ENCODE results near the gene PRDX3. TPM values are rescaled to one million over a fixed set of nuclear protein-coding genes. Genes with fewer than 3 reads are reported as not detected.
"Not testable (repeated sequence)": the region's sequence is repeated elsewhere in the genome, so short reads cannot be mapped to it uniquely, and the experiment has no call there.

The PRDX3 gene
- total RNA-seq, 2 experiments from 2014 or later = 215 to 216 TPM

- no peak for DNase-seq
- Mint-ChIP-seq H3K4me3 (no peak overlapping the region), H3K4me1 (ENCODE audit: low read depth) (no peaks in the 10 kb centered on the region), H3K27ac (no peak overlapping the region), H3K9me3 (no peaks in the 10 kb centered on the region), H3K36me3 (ENCODE audit: low read depth) (peaks cover 44% of the 10 kb centered on the region), H3K27me3 (ENCODE audit: low read depth) (no peaks in the 10 kb centered on the region)
- CTCF ChIA-PET = no interaction called here
- intact Hi-C loops (cut with micrococcal nuclease) = no loop called here
Measured at GRCh38 chr10:119153661-119154060, 25.0 kb downstream of the PRDX3 start.

- H3K27me3 Mint-ChIP-seq (ENCODE audit: low read depth) = no peaks in the 10 kb centered on the region
- no peak overlapping the region for H3K4me3 Mint-ChIP-seq
- peaks cover 43% of the 10 kb centered on the region for H3K36me3 Mint-ChIP-seq (ENCODE audit: low read depth)
- DNase-seq = no peak
- H3K27ac Mint-ChIP-seq = no peak overlapping the region
- intact Hi-C loops (cut with micrococcal nuclease) = no loop called here
- H3K4me1 Mint-ChIP-seq (ENCODE audit: low read depth) = no peaks in the 10 kb centered on the region
- no peaks in the 10 kb centered on the region for H3K9me3 Mint-ChIP-seq
- CTCF ChIA-PET = no interaction called here
Measured at GRCh38 chr10:119153041-119153440, 25.6 kb downstream of the PRDX3 start.

GRCh38 chr10:119151601-119152000, 27.0 kb downstream of the PRDX3 start:
- intact Hi-C loops (cut with micrococcal nuclease); H3K27ac Mint-ChIP-seq; H3K27me3 Mint-ChIP-seq (ENCODE audit: low read depth); H3K4me3 Mint-ChIP-seq; H3K4me1 Mint-ChIP-seq (ENCODE audit: low read depth); DNase-seq; H3K9me3 Mint-ChIP-seq: not testable (repeated sequence)
- H3K36me3 Mint-ChIP-seq (ENCODE audit: low read depth) = peaks cover 35% of the 10 kb centered on the region
- CTCF ChIA-PET = interaction anchor here (0.7 kb wide), 1 partner anchor 742 kb away, joined by 3 read pairs; no protein-coding TSS in a partner anchor

- Mint-ChIP-seq H3K9me3 (no peaks in the 10 kb centered on the region), H3K36me3 (ENCODE audit: low read depth) (peaks cover 27% of the 10 kb centered on the region), H3K4me3 (no peak overlapping the region), H3K27me3 (ENCODE audit: low read depth) (no peaks in the 10 kb centered on the region), H3K27ac (peak overlapping the region; percentile 61), H3K4me1 (ENCODE audit: low read depth) (no peaks in the 10 kb centered on the region)
- intact Hi-C loops (cut with micrococcal nuclease) = no loop called here
- DNase-seq = no peak
- CTCF ChIA-PET = interaction anchor here (0.6 kb wide), 1 partner anchor 82 kb away, joined by 5 read pairs; no protein-coding TSS in a partner anchor
Measured at GRCh38 chr10:119149729-119150128, 28.9 kb downstream of the PRDX3 start.

- no peaks in the 10 kb centered on the region for H3K4me1 Mint-ChIP-seq (ENCODE audit: low read depth)
- CTCF ChIA-PET = interaction anchor here (0.6 to 0.7 kb wide), 2 partner anchors 81 to 338 kb away, joined by 3 to 5 read pairs; no protein-coding TSS in a partner anchor
- H3K36me3 Mint-ChIP-seq (ENCODE audit: low read depth) = peaks cover 22% of the 10 kb centered on the region
- no peak overlapping the region for H3K4me3 Mint-ChIP-seq
- intact Hi-C loops (cut with micrococcal nuclease) = no loop called here
- no peaks in the 10 kb centered on the region for H3K9me3 Mint-ChIP-seq
- no peak overlapping the region for H3K27ac Mint-ChIP-seq
- no peak for DNase-seq
- H3K27me3 Mint-ChIP-seq (ENCODE audit: low read depth) = no peaks in the 10 kb centered on the region
Measured at GRCh38 chr10:119149157-119149556, 29.5 kb downstream of the PRDX3 start.

- intact Hi-C loops (cut with micrococcal nuclease) = no loop called here
- DNase-seq = no peak
- H3K4me1 Mint-ChIP-seq (ENCODE audit: low read depth) = peaks cover 2% of the 10 kb centered on the region
- CTCF ChIA-PET = interaction anchor here (1.8 kb wide), 1 partner anchor 20 kb away, joined by 8 read pairs; no protein-coding TSS in a partner anchor
- H3K4me3 Mint-ChIP-seq = no peak overlapping the region
- H3K9me3 Mint-ChIP-seq = no peaks in the 10 kb centered on the region
- H3K27me3 Mint-ChIP-seq (ENCODE audit: low read depth) = no peaks in the 10 kb centered on the region
- no peak overlapping the region for H3K27ac Mint-ChIP-seq
- H3K36me3 Mint-ChIP-seq (ENCODE audit: low read depth) = peaks cover 21% of the 10 kb centered on the region
Measured at GRCh38 chr10:119143657-119144056, 35.0 kb downstream of the PRDX3 start.

GRCh38 chr10:119140603-119141245, 37.9 kb downstream of the PRDX3 start:
- no peak for DNase-seq
- no peaks in the 10 kb centered on the region for H3K9me3 Mint-ChIP-seq
- no peak overlapping the region for H3K27ac Mint-ChIP-seq
- no peaks in the 10 kb centered on the region for H3K27me3 Mint-ChIP-seq (ENCODE audit: low read depth)
- H3K4me1 Mint-ChIP-seq (ENCODE audit: low read depth) = peaks cover 6% of the 10 kb centered on the region
- H3K36me3 Mint-ChIP-seq (ENCODE audit: low read depth) = peaks cover 21% of the 10 kb centered on the region
- intact Hi-C loops (cut with micrococcal nuclease) = no loop called here
- no peak overlapping the region for H3K4me3 Mint-ChIP-seq
- CTCF ChIA-PET = interaction anchor here (0.9 to 1.1 kb wide), 2 partner anchors 36 to 308 kb away, joined by 3 read pairs; no protein-coding TSS in a partner anchor

- CTCF ChIA-PET = interaction anchor here (0.7 to 1.6 kb wide), 4 partner anchors 60 to 309 kb away, joined by 3 to 5 read pairs (median 4); no protein-coding TSS in a partner anchor
- Mint-ChIP-seq H3K9me3 (no peaks in the 10 kb centered on the region), H3K27me3 (ENCODE audit: low read depth) (no peaks in the 10 kb centered on the region), H3K36me3 (ENCODE audit: low read depth) (peaks cover 23% of the 10 kb centered on the region), H3K27ac (peak overlapping the region; percentile 42), H3K4me1 (ENCODE audit: low read depth) (peaks cover 11% of the 10 kb centered on the region), H3K4me3 (no peak overlapping the region)
- DNase-seq = peak; percentile 73
- intact Hi-C loops (cut with micrococcal nuclease) = loop anchor here (1.0 kb wide), 1 partner anchor 59 kb away; no protein-coding TSS in a partner anchor
Measured at GRCh38 chr10:119139464-119140067, 39.0 kb downstream of the PRDX3 start.

- CTCF ChIA-PET = interaction anchor here (0.6 to 1.7 kb wide), 5 partner anchors 35 to 311 kb away, joined by 3 to 5 read pairs (median 4); partner anchors contain the start of gene DENND10
- peaks cover 16% of the 10 kb centered on the region for H3K4me1 Mint-ChIP-seq (ENCODE audit: low read depth)
Measured at GRCh38 chr10:119138346-119139306, 40.0 kb downstream of the PRDX3 start.

GRCh38 chr10:119137878-119138277, 40.7 kb downstream of the PRDX3 start:
- CTCF ChIA-PET = interaction anchor here (1.7 kb wide), 1 partner anchor 34 kb away, joined by 4 read pairs; the partner anchor contains the start of gene DENND10
- intact Hi-C loops (cut with micrococcal nuclease); H3K27me3 Mint-ChIP-seq (ENCODE audit: low read depth); H3K9me3 Mint-ChIP-seq; DNase-seq; H3K4me3 Mint-ChIP-seq: not testable (repeated sequence)
- H3K27ac Mint-ChIP-seq = peak overlapping the region; percentile 30
- H3K36me3 Mint-ChIP-seq (ENCODE audit: low read depth) = peaks cover 26% of the 10 kb centered on the region
- peaks cover 22% of the 10 kb centered on the region for H3K4me1 Mint-ChIP-seq (ENCODE audit: low read depth)

More at GRCh38 chr10:119138346-119139306, 40.0 kb downstream of the PRDX3 start:
- no peak for DNase-seq
- intact Hi-C loops (cut with micrococcal nuclease) = loop anchor here (1.0 kb wide), 1 partner anchor 60 kb away; no protein-coding TSS in a partner anchor
- peak overlapping the region; percentile 41 for H3K27ac Mint-ChIP-seq
- no peaks in the 10 kb centered on the region for H3K27me3 Mint-ChIP-seq (ENCODE audit: low read depth)
- H3K36me3 Mint-ChIP-seq (ENCODE audit: low read depth) = peaks cover 26% of the 10 kb centered on the region
- H3K9me3 Mint-ChIP-seq = no peaks in the 10 kb centered on the region
- no peak overlapping the region for H3K4me3 Mint-ChIP-seq

- H3K27ac Mint-ChIP-seq = peak overlapping the region; percentile 53
- peaks cover 35% of the 10 kb centered on the region for H3K36me3 Mint-ChIP-seq (ENCODE audit: low read depth)
- no peak for DNase-seq
- peaks cover 36% of the 10 kb centered on the region for H3K4me1 Mint-ChIP-seq (ENCODE audit: low read depth)
- CTCF ChIA-PET = no interaction called here
- intact Hi-C loops (cut with micrococcal nuclease) = no loop called here
- H3K9me3 Mint-ChIP-seq = no peaks in the 10 kb centered on the region
- no peaks in the 10 kb centered on the region for H3K27me3 Mint-ChIP-seq (ENCODE audit: low read depth)
- no peak overlapping the region for H3K4me3 Mint-ChIP-seq
Measured at GRCh38 chr10:119136084-119136483, 42.5 kb downstream of the PRDX3 start.

GRCh38 chr10:119135513-119135881, 43.1 kb downstream of the PRDX3 start:
- H3K36me3 Mint-ChIP-seq (ENCODE audit: low read depth) = peaks cover 38% of the 10 kb centered on the region

More at GRCh38 chr10:119135513-119135881, 43.1 kb downstream of the PRDX3 start:
- peaks cover 41% of the 10 kb centered on the region for H3K4me1 Mint-ChIP-seq (ENCODE audit: low read depth)
- no peaks in the 10 kb centered on the region for H3K27me3 Mint-ChIP-seq (ENCODE audit: low read depth)
- intact Hi-C loops (cut with micrococcal nuclease) = no loop called here
- no peak overlapping the region for H3K4me3 Mint-ChIP-seq
- peak overlapping the region; percentile 64 for H3K27ac Mint-ChIP-seq
- CTCF ChIA-PET = no interaction called here
- no peaks in the 10 kb centered on the region for H3K9me3 Mint-ChIP-seq
- peak; percentile 40 for DNase-seq
